ENCODE results near the gene TUBB2A. TPM values are rescaled to one million over a fixed set of nuclear protein-coding genes. Genes with fewer than 3 reads are reported as not detected.
A peak's percentile ranks its signal among the peaks of the same experiment; 100 is the strongest.

TUBB2A gene
- total and polyA plus RNA-seq, 2 of the 13 experiments (the other 11 are each of a cell fraction or from before 2014, with no cell fraction given): 35.3 to 106 TPM

DNA sequence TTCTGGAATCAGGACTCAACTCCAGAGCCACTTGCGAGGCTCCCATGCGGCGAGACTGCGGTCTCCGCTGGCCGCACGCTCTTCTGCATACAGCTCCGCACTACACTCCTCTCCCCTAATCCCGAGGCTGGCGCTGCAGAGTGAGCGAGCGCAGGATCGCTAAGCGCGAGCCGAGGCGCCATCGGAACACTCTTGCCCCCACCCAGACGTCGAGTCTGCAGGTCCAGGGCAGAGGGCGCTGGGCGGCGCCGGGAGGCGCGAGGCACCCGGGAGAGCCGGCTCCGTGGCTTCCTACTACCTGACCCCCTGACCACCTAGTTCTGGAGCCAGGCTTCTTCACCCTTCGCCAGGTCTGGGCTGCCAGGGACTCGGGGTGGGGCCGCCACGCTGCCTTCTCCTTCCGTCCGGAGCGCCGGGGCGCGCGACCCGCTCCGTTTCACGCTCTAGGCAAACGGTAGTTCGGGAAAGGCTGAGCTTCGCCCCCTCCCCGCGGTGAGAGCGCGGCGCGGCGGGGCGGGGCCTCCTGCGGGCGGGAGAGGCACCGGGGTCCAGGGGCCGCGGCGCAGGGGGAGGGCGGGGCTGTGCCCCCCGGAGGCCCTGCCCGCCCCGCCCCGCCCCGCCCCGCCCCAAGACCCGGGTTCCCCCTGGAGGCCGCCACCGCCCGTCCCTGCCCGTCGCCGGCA lies 5.4 kb upstream of the TUBB2A start (continued):
- TF ChIP-seq, protein P1, sequence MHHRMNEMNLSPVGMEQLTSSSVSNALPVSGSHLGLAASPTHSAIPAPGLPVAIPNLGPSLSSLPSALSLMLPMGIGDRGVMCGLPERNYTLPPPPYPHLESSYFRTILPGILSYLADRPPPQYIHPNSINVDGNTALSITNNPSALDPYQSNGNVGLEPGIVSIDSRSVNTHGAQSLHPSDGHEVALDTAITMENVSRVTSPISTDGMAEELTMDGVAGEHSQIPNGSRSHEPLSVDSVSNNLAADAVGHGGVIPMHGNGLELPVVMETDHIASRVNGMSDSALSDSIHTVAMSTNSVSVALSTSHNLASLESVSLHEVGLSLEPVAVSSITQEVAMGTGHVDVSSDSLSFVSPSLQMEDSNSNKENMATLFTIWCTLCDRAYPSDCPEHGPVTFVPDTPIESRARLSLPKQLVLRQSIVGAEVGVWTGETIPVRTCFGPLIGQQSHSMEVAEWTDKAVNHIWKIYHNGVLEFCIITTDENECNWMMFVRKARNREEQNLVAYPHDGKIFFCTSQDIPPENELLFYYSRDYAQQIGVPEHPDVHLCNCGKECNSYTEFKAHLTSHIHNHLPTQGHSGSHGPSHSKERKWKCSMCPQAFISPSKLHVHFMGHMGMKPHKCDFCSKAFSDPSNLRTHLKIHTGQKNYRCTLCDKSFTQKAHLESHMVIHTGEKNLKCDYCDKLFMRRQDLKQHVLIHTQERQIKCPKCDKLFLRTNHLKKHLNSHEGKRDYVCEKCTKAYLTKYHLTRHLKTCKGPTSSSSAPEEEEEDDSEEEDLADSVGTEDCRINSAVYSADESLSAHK (CRISPR knock-in tag; IDR thresholded peaks at IDR 0.05; ENCODE audit: borderline replicate concordance): 0 out of 2 replicates have a peak, but pooled peaks have one; percentile 9
- TF ChIP-seq ZNF256 (CRISPR knock-in tag; conservative IDR thresholded peaks at IDR 0.05) (no peak), SAFB2 (CRISPR knock-in tag; IDR thresholded peaks at IDR 0.05; ENCODE audit: borderline replicate concordance, low read depth) (no peak; the same call in 1 of the 2 replicates), PHF21A (CRISPR knock-in tag; IDR thresholded peaks at IDR 0.05) (peak; percentile 79), ZNF674 (CRISPR knock-in tag; IDR thresholded peaks at IDR 0.05; ENCODE audit: low read depth) (no peak), MYC (CRISPR knock-in tag; IDR thresholded peaks at IDR 0.05; ENCODE audit: borderline replicate concordance) (peak; percentile 86), BATF2 (CRISPR knock-in tag; IDR thresholded peaks at IDR 0.05) (peak; percentile 84), SNAI1 (CRISPR knock-in tag; IDR thresholded peaks at IDR 0.05; ENCODE audit: borderline replicate concordance) (peak; percentile 91), BRD4 (CRISPR knock-in tag; IDR thresholded peaks at IDR 0.05) (0 out of 2 replicates have a peak, but pooled peaks have one; percentile 62), ZNF703 (CRISPR knock-in tag; IDR thresholded peaks at IDR 0.05; ENCODE audit: borderline replicate concordance) (no peak), RFXANK (CRISPR knock-in tag; IDR thresholded peaks at IDR 0.05) (no peak), THAP11 (CRISPR knock-in tag; IDR thresholded peaks at IDR 0.05) (peak; percentile 44; the same call in 1 of the 2 replicates), PAWR (CRISPR knock-in tag; IDR thresholded peaks at IDR 0.05; ENCODE audit: borderline replicate concordance) (0 out of 2 replicates have a peak, but pooled peaks have one; percentile 43), CBX5 (CRISPR knock-in tag; IDR thresholded peaks at IDR 0.05; ENCODE audit: borderline replicate concordance) (peak; percentile 48; the same call in 1 of the 2 replicates), ARNT2 (CRISPR knock-in tag; IDR thresholded peaks at IDR 0.05; ENCODE audit: low read depth) (peak; percentile 93), ELF1 (CRISPR knock-in tag; IDR thresholded peaks at IDR 0.05) (peak; percentile 51), ZNF431 (CRISPR knock-in tag; IDR thresholded peaks at IDR 0.05; ENCODE audit: borderline replicate concordance, low read depth) (peak; percentile 79; the same call in 1 of the 2 replicates), HMG20B (CRISPR knock-in tag; conservative IDR thresholded peaks at IDR 0.05) (peak; percentile 45; the same call in 1 of the 2 replicates), ZNF446 (CRISPR knock-in tag; IDR thresholded peaks at IDR 0.05) (peak; percentile 87), SKIL (CRISPR knock-in tag; IDR thresholded peaks at IDR 0.05; ENCODE audit: borderline replicate concordance) (peak; percentile 53; the same call in 1 of the 2 replicates)
- TF ChIP-seq, protein P2, sequence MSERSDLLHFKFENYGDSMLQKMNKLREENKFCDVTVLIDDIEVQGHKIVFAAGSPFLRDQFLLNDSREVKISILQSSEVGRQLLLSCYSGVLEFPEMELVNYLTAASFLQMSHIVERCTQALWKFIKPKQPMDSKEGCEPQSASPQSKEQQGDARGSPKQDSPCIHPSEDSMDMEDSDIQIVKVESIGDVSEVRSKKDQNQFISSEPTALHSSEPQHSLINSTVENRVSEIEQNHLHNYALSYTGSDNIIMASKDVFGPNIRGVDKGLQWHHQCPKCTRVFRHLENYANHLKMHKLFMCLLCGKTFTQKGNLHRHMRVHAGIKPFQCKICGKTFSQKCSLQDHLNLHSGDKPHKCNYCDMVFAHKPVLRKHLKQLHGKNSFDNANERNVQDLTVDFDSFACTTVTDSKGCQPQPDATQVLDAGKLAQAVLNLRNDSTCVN (CRISPR knock-in tag; IDR thresholded peaks at IDR 0.05; ENCODE audit: borderline replicate concordance): peak; percentile 92

Data from HepG2 (cell line).